Caco-2 (cell line): ENCODE measurements around the gene GPC1. TPM values are rescaled to one million over a fixed set of nuclear protein-coding genes. Genes with fewer than 3 reads are reported as not detected.

Source experiments
- BruUV-seq: library from RNA; stranded (reverse); fragments of 400-500 nt; replicated peaks from 2 replicates; lab custom pipeline; 2021; lab: Mats Ljungman, UMichigan
- CTCF ChIA-PET: fragments of 300-600 bp; sonication (Branson Sonifier 250); formaldehyde crosslinking; loops from one replicate; lab custom pipeline; 2022; ENCODE audit warnings: antibody characterized with exemption; lab: Charles Lee
- POLR2A ChIA-PET: fragments of 300-600 bp; sonication (Branson Sonifier 250); formaldehyde crosslinking; loops from one replicate; lab custom pipeline; 2022; ENCODE audit warnings: antibody characterized with exemption; lab: Charles Lee
- DNase-seq, 2 experiments: peaks; one replicate each; pipeline versions ENCODE4 v3.0.0 to v3.0.0-alpha.2; 2020 to 2022
- H3K27me3 ChIP-seq: replicated peaks from 2 replicates; pipeline ENCODE4 v1.6.0; 2011; ENCODE audit warnings: low read length; ENCODE audit not compliant: control insufficient read depth, insufficient read depth
- H3K36me3 ChIP-seq: 2 replicates; pipeline ENCODE4 v1.5.1; 2011; ENCODE audit warnings: low read length; ENCODE audit not compliant: control insufficient read depth, insufficient read depth
- H3K4me1 ChIP-seq: fragments of 250-450 bp; sonication (Bioruptor Pico); 2 replicates; pipeline ENCODE4 v1.5.1; 2020; ENCODE audit warnings: mild to moderate bottlenecking
- H3K4me3 ChIP-seq: 2 replicates; pipeline ENCODE4 v1.5.1; 2011; ENCODE audit warnings: low read depth, mild to moderate bottlenecking, control low read depth, low read length
- H3K9me3 ChIP-seq: fragments of 250-450 bp; sonication (Bioruptor Pico); 2 replicates; pipeline ENCODE4 v1.5.1; 2020; ENCODE audit warnings: mild to moderate bottlenecking, moderate library complexity
- H3K27ac Mint-ChIP-seq: one replicate; pipeline ENCODE4 v1.8.0; 2022; ENCODE audit warnings: mixed read lengths; ENCODE audit not compliant: unreplicated experiment
- H3K27me3 Mint-ChIP-seq: one replicate; pipeline ENCODE4 v1.8.0; 2022; ENCODE audit warnings: mixed read lengths; ENCODE audit not compliant: insufficient read depth, unreplicated experiment
- H3K36me3 Mint-ChIP-seq: one replicate; pipeline ENCODE4 v1.8.0; 2022; ENCODE audit warnings: mild to moderate bottlenecking, mixed read lengths; ENCODE audit not compliant: insufficient read depth, unreplicated experiment
- H3K4me1 Mint-ChIP-seq: one replicate; pipeline ENCODE4 v1.8.0; 2022; ENCODE audit warnings: low read depth, mixed read lengths; ENCODE audit not compliant: unreplicated experiment
- H3K4me3 Mint-ChIP-seq: one replicate; pipeline ENCODE4 v1.8.0; 2022; ENCODE audit warnings: mild to moderate bottlenecking, moderate library complexity, mixed read lengths; ENCODE audit not compliant: unreplicated experiment
- H3K9me3 Mint-ChIP-seq: one replicate; pipeline ENCODE4 v1.8.0; 2022; ENCODE audit warnings: mixed read lengths; ENCODE audit not compliant: unreplicated experiment
- CTCF ChIP-seq, 2 experiments: fragments of 200-600 bp in 1 of 2; IDR thresholded peaks; 1 replicate in 1 of 2; 2 replicates in 1 of 2; pipeline versions ENCODE4 v1.5.1 to v1.8.0; 2011 to 2022; ENCODE audit warnings: antibody characterized with exemption in 1 of 2, control low read depth in 1 of 2, inconsistent platforms in 1 of 2, low read depth in 1 of 2, low read length in 1 of 2, mild to moderate bottlenecking in 1 of 2, moderate library complexity in 1 of 2; ENCODE audit not compliant: insufficient read depth in 1 of 2, severe bottlenecking in 1 of 2, unreplicated experiment in 1 of 2
- intact Hi-C: fragments of 100-400 bp; cut with micrococcal nuclease; formaldehyde crosslinking; loops from one replicate; pipeline ENCODE4 v1.10.0; 2022; ENCODE audit not compliant: unreplicated experiment
- microRNA-seq: library from miRNA; unstranded; fragments of <30 nt; microRNA quantifications from one replicate; pipeline ENCODE4 v1.2.0, GENCODE V29; 2022
- total RNA-seq: library from RNA; stranded (reverse); gene quantifications from 2 replicates; pipeline ENCODE4 v1.2.3, GENCODE V29; 2022

The GPC1 gene
- total RNA-seq, 1 experiment from 2014 or later: 45.2 TPM

GRCh38 chr2:240514631-240515030, 79.2 kb downstream of the GPC1 start:
- H3K36me3 ChIP-seq: no peaks in the 10 kb centered on the region
- no peak overlapping the region for H3K4me3 ChIP-seq
- H3K27me3 ChIP-seq: no peaks in the 10 kb centered on the region
- BruUV-seq: no TSS peak
- POLR2A ChIA-PET: no interaction called here
- CTCF ChIA-PET: interaction anchor here (0.7 to 0.9 kb wide), 2 partner anchors 46 to 52 kb away, joined by 3 to 8 read pairs; no protein-coding TSS in a partner anchor
- no peaks in the 10 kb centered on the region for H3K9me3 Mint-ChIP-seq
- no peaks in the 10 kb centered on the region for H3K4me1 Mint-ChIP-seq
- intact Hi-C loops: no loop called here
- no peaks in the 10 kb centered on the region for H3K27me3 Mint-ChIP-seq
- H3K4me3 Mint-ChIP-seq: no peak overlapping the region
- no peak overlapping the region for H3K27ac Mint-ChIP-seq
- TF ChIP-seq CTCF (IDR thresholded peaks at IDR 0.05; ENCODE audit: insufficient read depth in 1 of 2, low read depth in 1 of 2, low read length in 1 of 2, severe bottlenecking in 1 of 2, unreplicated experiment in 1 of 2): no peak
- H3K4me1 ChIP-seq: no peaks in the 10 kb centered on the region
- no peaks in the 10 kb centered on the region for H3K9me3 ChIP-seq
- H3K36me3 Mint-ChIP-seq: no peaks in the 10 kb centered on the region
- DNase-seq: peak in 1 of 2 experiments; percentile 5

- no peaks in the 10 kb centered on the region for H3K36me3 ChIP-seq
- intact Hi-C loops: no loop called here
- BruUV-seq: no TSS peak
- ChIA-PET CTCF (no interaction called here), POLR2A (no interaction called here)
- no peak overlapping the region for H3K4me3 Mint-ChIP-seq
- no peaks in the 10 kb centered on the region for H3K27me3 Mint-ChIP-seq
- no peaks in the 10 kb centered on the region for H3K4me1 Mint-ChIP-seq
- H3K9me3 ChIP-seq: no peaks in the 10 kb centered on the region
- H3K4me1 ChIP-seq: no peaks in the 10 kb centered on the region
- TF ChIP-seq CTCF (IDR thresholded peaks at IDR 0.05; ENCODE audit: insufficient read depth in 1 of 2, low read depth in 1 of 2, low read length in 1 of 2, severe bottlenecking in 1 of 2, unreplicated experiment in 1 of 2): no peak
- no peaks in the 10 kb centered on the region for H3K27me3 ChIP-seq
- peaks cover 1% of the 10 kb centered on the region for H3K36me3 Mint-ChIP-seq
- no peak overlapping the region for H3K27ac Mint-ChIP-seq
- no peak for DNase-seq
- H3K4me3 ChIP-seq: no peak overlapping the region
- no peaks in the 10 kb centered on the region for H3K9me3 Mint-ChIP-seq
Measured at GRCh38 chr2:240517342-240517741, 81.9 kb downstream of the GPC1 start.

Small RNAs within 50 kb of the gene (microRNA-seq; reads per million reads assigned to microRNA genes)
- 517 reads per million, percentile 82 among the genes with 10 or more reads in this experiment for gene MIR149

Other genes starting within 250 kb of the GPC1 start
- gene ANKMY1, start 122.3 kb downstream of the GPC1 start, total RNA-seq: 12.2 and 16.6 TPM in 2 replicates
- 2.2 and 2.3 TPM in 2 replicates for gene DUSP28, start 124.7 kb downstream of the GPC1 start, total RNA-seq
- 22.6 and 25.6 TPM in 2 replicates for gene RNPEPL1, start 132.8 kb downstream of the GPC1 start, total RNA-seq
- 27.8 and 30.9 TPM in 2 replicates for gene CAPN10, start 151.1 kb downstream of the GPC1 start, total RNA-seq
- gene GPR35, start 189.8 kb downstream of the GPC1 start, total RNA-seq: 21.3 and 21.5 TPM in 2 replicates
- not detected in 2 replicates for gene AQP12B, start 247.2 kb downstream of the GPC1 start, total RNA-seq